Keratinocyte (primary cell): ENCODE measurements around the gene SHISA7. TPM values are rescaled to one million over a fixed set of nuclear protein-coding genes. Genes with fewer than 3 reads are reported as not detected.

ENCODE experiments used
- DNase-seq: peaks from one replicate; pipeline ENCODE4 v3.0.0-alpha.2; 2011; ENCODE audit warnings: low read depth, missing footprints, low spot score
- FAIRE-seq: peaks from 2 replicates; lab custom pipeline; 2011; peaks lifted over from hg19 to GRCh38; lab: Jason Lieb, UNC
- H2AFZ ChIP-seq: 2 replicates; pipeline ENCODE4 v1.6.0; 2012; ENCODE audit warnings: low read length, control low read depth, inconsistent platforms; ENCODE audit not compliant: control insufficient read depth
- H3K27ac ChIP-seq: 2 replicates; pipeline ENCODE4 v1.5.1; 2011; ENCODE audit warnings: low read length; ENCODE audit not compliant: control insufficient read depth, insufficient read depth
- H3K27me3 ChIP-seq: 3 replicates; pipeline ENCODE4 v1.6.0; 2011; ENCODE audit warnings: low read length; ENCODE audit not compliant: control insufficient read depth, insufficient read depth; ENCODE audit errors: extremely low read depth
- H3K36me3 ChIP-seq, 2 experiments: 2 replicates in 1 of 2; 3 replicates in 1 of 2; pipeline ENCODE4 v1.5.1; 2011; ENCODE audit warnings: low read length in 2 of 2, mild to moderate bottlenecking in 1 of 2; ENCODE audit not compliant: control insufficient read depth in 2 of 2, insufficient read depth in 2 of 2; ENCODE audit errors: extremely low read depth in 1 of 2
- H3K4me1 ChIP-seq: 3 replicates; pipeline ENCODE4 v1.5.1; 2011; ENCODE audit warnings: low read length; ENCODE audit not compliant: control insufficient read depth, insufficient read depth; ENCODE audit errors: extremely low read depth
- H3K4me2 ChIP-seq: 3 replicates; pipeline ENCODE4 v1.6.0; 2011; ENCODE audit warnings: low read depth, low read length; ENCODE audit not compliant: control insufficient read depth, insufficient read depth; ENCODE audit errors: extremely low read depth
- H3K4me3 ChIP-seq, 3 experiments: fragments of 200-600 bp in 1 of 3; sonication (generic) in 1 of 3; 2 replicates in 2 of 3; 3 replicates in 1 of 3; pipeline ENCODE4 v1.5.1; 2011 to 2016; ENCODE audit warnings: low read length in 3 of 3, mild to moderate bottlenecking in 3 of 3, control low read depth in 2 of 3, inconsistent platforms in 1 of 3, low read depth in 1 of 3, mixed read lengths in 1 of 3, mixed run types in 1 of 3, moderate library complexity in 1 of 3; ENCODE audit not compliant: control insufficient read depth in 2 of 3, insufficient read depth in 2 of 3; ENCODE audit errors: extremely low read depth in 1 of 3
- H3K79me2 ChIP-seq: 2 replicates; pipeline ENCODE4 v1.6.0; 2012; ENCODE audit warnings: low read length; ENCODE audit not compliant: control insufficient read depth, insufficient read depth
- H3K9ac ChIP-seq: 3 replicates; pipeline ENCODE4 v1.6.0; 2011; ENCODE audit warnings: low read length; ENCODE audit not compliant: control insufficient read depth, insufficient read depth; ENCODE audit errors: extremely low read depth
- H3K9me1 ChIP-seq: 3 replicates; pipeline ENCODE4 v1.6.0; 2011; ENCODE audit warnings: low read length; ENCODE audit not compliant: control insufficient read depth, insufficient read depth; ENCODE audit errors: extremely low read depth
- H3K9me3 ChIP-seq: 2 replicates; pipeline ENCODE4 v1.5.1; 2012; ENCODE audit warnings: low read depth, low read length; ENCODE audit not compliant: control insufficient read depth
- H4K20me1 ChIP-seq: 3 replicates; pipeline ENCODE4 v1.6.0; 2011; ENCODE audit warnings: low read length; ENCODE audit not compliant: control insufficient read depth, insufficient read depth; ENCODE audit errors: extremely low read depth
- EZH2 ChIP-seq: IDR thresholded peaks from one replicate; pipeline ENCODE4 v1.6.1; 2012; ENCODE audit warnings: inconsistent platforms, mild to moderate bottlenecking, low read length, moderate library complexity
- dilution Hi-C: fragments of 300-500 bp; cut with MboI; formaldehyde crosslinking; loops from one replicate; pipeline ENCODE4 v1.7.0; 2020; ENCODE audit warnings: low sequenced_read_pairs; ENCODE audit not compliant: extremely low pct_ligation_motif_present
- polyA plus RNA-seq, 5 experiments: library from polyadenylated mRNA; depleted of rRNA in 3 of 5; stranded (reverse) in 3 of 5; stranded (forward) in 1 of 5; unstranded in 1 of 5; fragments of >200 nt; gene quantifications; 1 replicate in 1 of 5; 2 replicates in 3 of 5; 3 replicates in 1 of 5; pipeline versions ENCODE4 v1.2.1 to v1.2.3, GENCODE V29; 2011 to 2012; ENCODE audit warnings: missing spikeins in 2 of 5, low read depth in 1 of 5, low replicate concordance in 1 of 5
- TF ChIP-seq, protein P1 (sequence below), 3 experiments: IDR thresholded peaks in 1 of 3; conservative IDR thresholded peaks in 1 of 3; optimal IDR thresholded peaks in 1 of 3; 2 replicates in 2 of 3; 3 replicates in 1 of 3; pipeline versions ENCODE3 to v1.5.1; 2011; ENCODE audit warnings: low read length in 3 of 3, mild to moderate bottlenecking in 3 of 3, moderate library complexity in 2 of 3, control low read depth in 1 of 3, inconsistent platforms in 1 of 3; ENCODE audit not compliant: insufficient read depth in 2 of 3; ENCODE audit errors: extremely low read depth in 1 of 3

The SHISA7 gene
- polyA plus RNA-seq, 1 donor (not counting 4 experiments of a cell fraction or from before 2014, with no cell fraction given) = not detected

DNA sequence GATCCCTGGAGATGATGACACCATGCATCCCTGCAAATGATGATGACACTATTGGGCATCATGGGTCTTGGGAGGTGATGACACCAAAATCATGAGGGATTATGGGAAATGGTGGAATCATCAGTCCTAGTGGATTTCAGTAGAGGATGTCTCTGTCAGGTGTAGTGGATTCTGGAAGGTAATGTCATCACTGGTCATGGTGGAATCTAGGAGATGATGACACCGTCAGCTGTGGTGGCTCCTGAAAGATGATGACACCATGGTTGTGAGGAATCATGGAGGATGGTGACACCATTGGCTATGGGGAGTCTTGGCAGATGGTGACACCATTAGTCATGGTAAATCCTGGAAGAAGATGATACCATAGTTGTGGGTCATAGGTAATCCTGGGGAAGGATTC, 11.9 kb downstream of the SHISA7 start:
- no peak for TF ChIP-seq EZH2
- TF ChIP-seq, protein P1, sequence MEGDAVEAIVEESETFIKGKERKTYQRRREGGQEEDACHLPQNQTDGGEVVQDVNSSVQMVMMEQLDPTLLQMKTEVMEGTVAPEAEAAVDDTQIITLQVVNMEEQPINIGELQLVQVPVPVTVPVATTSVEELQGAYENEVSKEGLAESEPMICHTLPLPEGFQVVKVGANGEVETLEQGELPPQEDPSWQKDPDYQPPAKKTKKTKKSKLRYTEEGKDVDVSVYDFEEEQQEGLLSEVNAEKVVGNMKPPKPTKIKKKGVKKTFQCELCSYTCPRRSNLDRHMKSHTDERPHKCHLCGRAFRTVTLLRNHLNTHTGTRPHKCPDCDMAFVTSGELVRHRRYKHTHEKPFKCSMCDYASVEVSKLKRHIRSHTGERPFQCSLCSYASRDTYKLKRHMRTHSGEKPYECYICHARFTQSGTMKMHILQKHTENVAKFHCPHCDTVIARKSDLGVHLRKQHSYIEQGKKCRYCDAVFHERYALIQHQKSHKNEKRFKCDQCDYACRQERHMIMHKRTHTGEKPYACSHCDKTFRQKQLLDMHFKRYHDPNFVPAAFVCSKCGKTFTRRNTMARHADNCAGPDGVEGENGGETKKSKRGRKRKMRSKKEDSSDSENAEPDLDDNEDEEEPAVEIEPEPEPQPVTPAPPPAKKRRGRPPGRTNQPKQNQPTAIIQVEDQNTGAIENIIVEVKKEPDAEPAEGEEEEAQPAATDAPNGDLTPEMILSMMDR (optimal IDR thresholded peaks at IDR 0.05 in 1 of 3, IDR thresholded peaks at IDR 0.05 in 1 of 3, conservative IDR thresholded peaks at IDR 0.05 in 1 of 3; ENCODE audit: extremely low read depth in 1 of 3, insufficient read depth in 2 of 3, low read length in 3 of 3) = no peak
- Histone ChIP-seq H3K9ac (no peak overlapping the region), H3K36me3 (no peaks in the 10 kb centered on the region), H2AFZ (no peak overlapping the region), H3K4me1 (no peaks in the 10 kb centered on the region), H3K4me2 (no peak overlapping the region), H3K79me2 (no peaks in the 10 kb centered on the region), H3K9me3 (no peaks in the 10 kb centered on the region), H3K4me3 (no peak overlapping the region), H3K9me1 (no peaks in the 10 kb centered on the region), H3K27ac (no peak overlapping the region), H3K27me3 (peaks cover 21% of the 10 kb centered on the region), H4K20me1 (no peaks in the 10 kb centered on the region)
- no peak for DNase-seq
- dilution Hi-C loops = no loop called here
- FAIRE-seq = no peak

DNA sequence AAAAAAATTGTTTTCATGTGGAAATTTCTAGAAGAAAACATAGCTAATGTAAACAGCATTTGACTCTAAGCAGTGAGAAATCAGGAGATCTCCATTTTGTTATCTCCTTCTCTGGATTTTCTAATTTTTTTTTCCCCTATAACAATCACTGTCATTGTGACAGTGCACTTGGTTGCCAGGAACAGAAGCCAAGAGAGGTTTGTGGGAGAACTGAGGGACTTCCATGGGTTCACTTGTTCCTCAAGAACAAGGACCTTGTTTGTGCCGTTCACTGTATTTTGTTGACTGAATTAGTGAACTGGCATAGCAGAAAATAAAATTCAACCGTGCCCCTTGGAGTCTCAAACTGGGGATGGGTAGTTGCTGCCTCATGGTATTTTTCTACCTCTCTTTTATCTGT, 17.1 kb downstream of the SHISA7 start:
- no peak overlapping the region for H3K4me3 ChIP-seq
- H3K9ac ChIP-seq = no peak overlapping the region
- TF ChIP-seq EZH2 = no peak
- TF ChIP-seq, protein P1 (optimal IDR thresholded peaks at IDR 0.05 in 1 of 3, IDR thresholded peaks at IDR 0.05 in 1 of 3, conservative IDR thresholded peaks at IDR 0.05 in 1 of 3; ENCODE audit: extremely low read depth in 1 of 3, insufficient read depth in 2 of 3, low read length in 3 of 3) = no peak
- peaks cover 6% of the 10 kb centered on the region for H3K27me3 ChIP-seq
- no peak overlapping the region for H3K27ac ChIP-seq
- dilution Hi-C loops = no loop called here
- no peak for DNase-seq
- H3K79me2 ChIP-seq = no peaks in the 10 kb centered on the region
- no peaks in the 10 kb centered on the region for H3K9me1 ChIP-seq
- H3K36me3 ChIP-seq = no peaks in the 10 kb centered on the region
- no peak overlapping the region for H3K4me2 ChIP-seq
- no peaks in the 10 kb centered on the region for H4K20me1 ChIP-seq
- peaks cover 4% of the 10 kb centered on the region for H3K4me1 ChIP-seq
- H2AFZ ChIP-seq = no peak overlapping the region
- no peaks in the 10 kb centered on the region for H3K9me3 ChIP-seq
- no peak for FAIRE-seq
